HG03469 (cell line): ENCODE measurements around the gene GJD2.

Source experiments
- ATAC-seq: cut with Tn5 transposase; IDR thresholded peaks from one replicate; pipeline ENCODE4 v1.9.1; 2021; ENCODE audit warnings: mild to moderate bottlenecking, moderate library complexity, moderate number of reproducible peaks; ENCODE audit not compliant: unreplicated experiment

Gene GJD2

GRCh38 chr15:34773917-34774316 lies 19.1 kb upstream of the GJD2 start:
- no peak for ATAC-seq

GRCh38 chr15:34773013-34773412 lies 18.2 kb upstream of the GJD2 start:
- ATAC-seq, result no peak

- ATAC-seq, result no peak
These were observed 17.5 kb upstream of the GJD2 start for GRCh38 chr15:34772312-34772711.

- no peak for ATAC-seq
These were observed 14.9 kb upstream of the GJD2 start for GRCh38 chr15:34769711-34770110.

- no peak for ATAC-seq
These were observed 13.7 kb upstream of the GJD2 start for GRCh38 chr15:34768530-34768929.

- ATAC-seq, result no peak
These were observed 10.9 kb upstream of the GJD2 start for GRCh38 chr15:34765741-34766140.

GRCh38 chr15:34760909-34761308 lies 6.1 kb upstream of the GJD2 start:
- ATAC-seq, result no peak

GRCh38 chr15:34759992-34760391 lies 5.2 kb upstream of the GJD2 start:
- ATAC-seq, result no peak

GRCh38 chr15:34759347-34759746 lies 4.5 kb upstream of the GJD2 start:
- ATAC-seq, result no peak

- ATAC-seq, result no peak
These were observed 2.5 kb upstream of the GJD2 start for GRCh38 chr15:34757262-34757661.

- ATAC-seq, result no peak
These were observed 598 bp upstream of the GJD2 start for GRCh38 chr15:34755419-34755773.

GRCh38 chr15:34754171-34754601 lies 612 bp downstream of the GJD2 start:
- ATAC-seq, result no peak

GRCh38 chr15:34753236-34753894 lies 1.4 kb downstream of the GJD2 start:
- no peak for ATAC-seq

GRCh38 chr15:34749691-34750090 lies 5.1 kb downstream of the GJD2 start:
- ATAC-seq, result no peak

GRCh38 chr15:34739346-34739745 lies 15.5 kb downstream of the GJD2 start:
- no peak for ATAC-seq

GRCh38 chr15:34738002-34738401 lies 16.8 kb downstream of the GJD2 start:
- no peak for ATAC-seq

GRCh38 chr15:34737477-34737876 lies 17.3 kb downstream of the GJD2 start:
- no peak for ATAC-seq

- ATAC-seq, result no peak
These were observed 20.5 kb downstream of the GJD2 start for GRCh38 chr15:34734303-34734702.

GRCh38 chr15:34733621-34734020 lies 21.2 kb downstream of the GJD2 start:
- ATAC-seq, result no peak

GRCh38 chr15:34732430-34732829 lies 22.4 kb downstream of the GJD2 start:
- no peak for ATAC-seq

- no peak for ATAC-seq
These were observed 24.1 kb downstream of the GJD2 start for GRCh38 chr15:34730701-34731100.

- no peak for ATAC-seq
These were observed 24.9 kb downstream of the GJD2 start for GRCh38 chr15:34729886-34730285.

- ATAC-seq, result no peak
These were observed 25.7 kb downstream of the GJD2 start for GRCh38 chr15:34729056-34729455.
